ENCODE data around the gene DNAJA2.

The DNAJA2 gene

GRCh38 chr16:46997844-46998243 is 24.4 kb upstream of the DNAJA2 start:
- H3K27me3 ChIP-seq (ENCODE audit: control insufficient read depth, insufficient read depth, low read length): peaks cover 4% of the 10 kb centered on the region
- no peaks in the 10 kb centered on the region for H3K36me3 ChIP-seq (ENCODE audit: insufficient read depth, low read length)
- no peak overlapping the region for H3K4me2 ChIP-seq (ENCODE audit: low read length)
- no peaks in the 10 kb centered on the region for H3K4me1 ChIP-seq (ENCODE audit: control insufficient read depth, insufficient read depth, low read length)
- H3K4me3 ChIP-seq (ENCODE audit: low read length): no peak overlapping the region
- no peaks in the 10 kb centered on the region for H3K9me3 ChIP-seq (replicated peaks; ENCODE audit: low read length)
- no peak overlapping the region for H3K9ac ChIP-seq (ENCODE audit: low read depth, low read length)

DNA sequence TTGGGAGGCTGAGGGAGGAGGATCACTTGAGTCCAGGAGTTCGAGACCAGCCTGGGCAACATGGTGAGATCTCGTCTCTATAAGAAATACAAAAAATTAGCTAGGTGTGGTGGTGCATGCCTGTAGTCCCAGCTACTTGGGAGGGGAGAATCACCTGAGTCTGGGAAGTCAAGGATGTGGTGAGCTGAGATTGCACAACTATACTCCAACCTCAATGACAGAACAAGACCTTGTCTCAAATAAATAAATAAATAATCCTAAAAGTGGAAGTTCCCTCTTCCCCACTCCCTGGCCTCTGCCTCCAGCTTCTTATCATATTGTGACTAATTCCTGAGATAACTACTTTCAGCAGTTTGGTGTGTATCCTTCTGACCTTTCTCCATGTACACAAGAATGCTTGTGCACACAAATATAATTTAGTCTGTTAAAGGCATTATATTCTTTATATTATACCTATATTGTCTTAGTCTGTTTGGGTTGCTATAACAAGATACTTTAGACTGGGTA is 23.5 kb upstream of the DNAJA2 start:
- H3K36me3 ChIP-seq (ENCODE audit: insufficient read depth, low read length): no peaks in the 10 kb centered on the region
- no peak overlapping the region for H3K4me2 ChIP-seq (ENCODE audit: low read length)
- no peak overlapping the region for H3K9ac ChIP-seq (ENCODE audit: low read depth, low read length)
- no peaks in the 10 kb centered on the region for H3K4me1 ChIP-seq (ENCODE audit: control insufficient read depth, insufficient read depth, low read length)
- no peaks in the 10 kb centered on the region for H3K9me3 ChIP-seq (replicated peaks; ENCODE audit: low read length)
- H3K27me3 ChIP-seq (ENCODE audit: control insufficient read depth, insufficient read depth, low read length): peaks cover 4% of the 10 kb centered on the region
- H3K4me3 ChIP-seq (ENCODE audit: low read length): no peak overlapping the region

GRCh38 chr16:46996391-46996790 is 22.9 kb upstream of the DNAJA2 start:
- Histone ChIP-seq H3K4me3 (ENCODE audit: low read length) (no peak overlapping the region), H3K27me3 (ENCODE audit: control insufficient read depth, insufficient read depth, low read length) (peaks cover 4% of the 10 kb centered on the region), H3K36me3 (ENCODE audit: insufficient read depth, low read length) (no peaks in the 10 kb centered on the region), H3K4me1 (ENCODE audit: control insufficient read depth, insufficient read depth, low read length) (no peaks in the 10 kb centered on the region), H3K4me2 (ENCODE audit: low read length) (no peak overlapping the region), H3K9ac (ENCODE audit: low read depth, low read length) (no peak overlapping the region), H3K9me3 (replicated peaks; ENCODE audit: low read length) (no peaks in the 10 kb centered on the region)

DNA sequence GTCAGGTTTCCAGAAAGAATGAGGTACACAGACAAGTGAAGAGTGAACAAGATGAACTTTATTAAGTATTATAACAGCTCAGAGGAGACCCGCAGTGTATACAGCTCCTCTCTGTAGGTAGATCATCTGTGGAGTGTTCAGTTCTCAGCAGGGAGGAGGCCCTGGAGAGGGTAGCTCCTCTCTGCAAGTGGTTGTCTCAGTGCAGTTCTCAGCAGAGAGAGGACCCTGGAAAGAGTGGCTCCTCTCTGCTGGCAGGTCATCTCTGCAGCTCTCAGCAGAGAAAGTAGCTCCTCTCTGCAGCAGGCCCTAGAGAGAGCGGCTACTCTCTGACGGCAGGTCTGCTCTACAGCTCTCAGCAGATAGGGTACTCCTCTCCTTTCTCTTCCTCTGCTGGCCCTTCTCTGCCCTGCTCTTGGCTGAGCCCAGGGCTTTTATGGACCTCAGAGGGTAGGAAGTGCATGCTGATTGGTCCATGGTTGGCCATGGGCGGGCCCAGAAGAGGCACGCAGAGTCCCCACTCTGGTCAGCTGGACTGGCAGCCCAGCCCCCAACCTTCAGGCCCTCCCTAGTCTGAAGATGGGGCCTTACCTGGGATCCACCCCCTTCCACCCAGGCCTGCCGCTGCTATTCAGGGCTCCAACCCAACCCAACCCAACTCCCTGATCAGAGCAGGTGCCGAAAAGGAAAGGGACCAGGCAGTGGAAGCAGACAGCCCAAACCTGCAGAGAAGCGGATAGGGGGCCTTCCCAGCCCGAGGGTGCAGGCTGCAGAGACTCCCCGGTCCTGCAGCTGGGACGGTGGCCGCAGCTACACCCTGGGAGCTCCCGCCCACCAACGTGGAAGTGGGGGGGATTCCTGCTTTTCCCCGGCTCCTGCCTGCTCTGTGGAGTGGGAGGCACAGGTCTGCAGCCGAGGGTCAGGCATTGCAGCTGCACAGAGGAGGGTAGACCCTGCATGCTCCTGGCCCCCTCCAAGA is 18.5 kb upstream of the DNAJA2 start:
- no peak overlapping the region for H3K4me2 ChIP-seq (ENCODE audit: low read length)
- H3K36me3 ChIP-seq (ENCODE audit: insufficient read depth, low read length): no peaks in the 10 kb centered on the region
- no peak overlapping the region for H3K9ac ChIP-seq (ENCODE audit: low read depth, low read length)
- no peak overlapping the region for H3K4me3 ChIP-seq (ENCODE audit: low read length)
- H3K9me3 ChIP-seq (replicated peaks; ENCODE audit: low read length): no peaks in the 10 kb centered on the region
- peaks cover 4% of the 10 kb centered on the region for H3K27me3 ChIP-seq (ENCODE audit: control insufficient read depth, insufficient read depth, low read length)
- H3K4me1 ChIP-seq (ENCODE audit: control insufficient read depth, insufficient read depth, low read length): no peaks in the 10 kb centered on the region

- Histone ChIP-seq H3K4me1 (ENCODE audit: control insufficient read depth, insufficient read depth, low read length) (no peaks in the 10 kb centered on the region), H3K4me2 (ENCODE audit: low read length) (no peak overlapping the region), H3K27me3 (ENCODE audit: control insufficient read depth, insufficient read depth, low read length) (no peaks in the 10 kb centered on the region), H3K9me3 (replicated peaks; ENCODE audit: low read length) (no peaks in the 10 kb centered on the region), H3K9ac (ENCODE audit: low read depth, low read length) (no peak overlapping the region), H3K36me3 (ENCODE audit: insufficient read depth, low read length) (no peaks in the 10 kb centered on the region), H3K4me3 (ENCODE audit: low read length) (no peak overlapping the region)
These were observed 13.4 kb upstream of the DNAJA2 start for GRCh38 chr16:46986896-46987295.

DNA sequence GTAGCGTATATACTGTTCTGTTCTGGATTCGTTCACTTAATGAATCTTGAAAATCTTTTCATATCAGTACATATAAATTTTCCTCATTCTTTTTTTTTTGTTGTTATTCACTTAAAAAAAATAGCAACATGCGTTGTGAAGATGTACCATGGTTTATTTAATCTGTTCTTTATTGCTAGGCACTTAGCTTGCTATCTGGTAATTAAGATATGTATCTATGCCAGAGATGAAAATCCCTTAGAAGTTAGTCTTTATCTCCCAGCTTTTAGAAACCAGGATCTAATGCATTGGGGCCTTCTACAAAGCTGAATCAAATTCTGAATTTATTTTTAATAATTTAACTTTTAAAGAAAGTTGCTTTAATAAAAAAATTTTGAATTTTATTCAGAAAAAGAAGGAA is 13.0 kb upstream of the DNAJA2 start:
- no peak overlapping the region for H3K9ac ChIP-seq (ENCODE audit: low read depth, low read length)
- H3K9me3 ChIP-seq (replicated peaks; ENCODE audit: low read length): no peaks in the 10 kb centered on the region
- H3K4me2 ChIP-seq (ENCODE audit: low read length): no peak overlapping the region
- H3K27me3 ChIP-seq (ENCODE audit: control insufficient read depth, insufficient read depth, low read length): no peaks in the 10 kb centered on the region
- no peaks in the 10 kb centered on the region for H3K36me3 ChIP-seq (ENCODE audit: insufficient read depth, low read length)
- no peak overlapping the region for H3K4me3 ChIP-seq (ENCODE audit: low read length)
- H3K4me1 ChIP-seq (ENCODE audit: control insufficient read depth, insufficient read depth, low read length): no peaks in the 10 kb centered on the region

GRCh38 chr16:46982335-46982734 is 8.9 kb upstream of the DNAJA2 start:
- Histone ChIP-seq H3K4me3 (ENCODE audit: low read length) (no peak overlapping the region), H3K4me1 (ENCODE audit: control insufficient read depth, insufficient read depth, low read length) (no peaks in the 10 kb centered on the region), H3K4me2 (ENCODE audit: low read length) (no peak overlapping the region), H3K27me3 (ENCODE audit: control insufficient read depth, insufficient read depth, low read length) (no peaks in the 10 kb centered on the region), H3K9me3 (replicated peaks; ENCODE audit: low read length) (no peaks in the 10 kb centered on the region), H3K36me3 (ENCODE audit: insufficient read depth, low read length) (no peaks in the 10 kb centered on the region), H3K9ac (ENCODE audit: low read depth, low read length) (no peak overlapping the region)

DNA sequence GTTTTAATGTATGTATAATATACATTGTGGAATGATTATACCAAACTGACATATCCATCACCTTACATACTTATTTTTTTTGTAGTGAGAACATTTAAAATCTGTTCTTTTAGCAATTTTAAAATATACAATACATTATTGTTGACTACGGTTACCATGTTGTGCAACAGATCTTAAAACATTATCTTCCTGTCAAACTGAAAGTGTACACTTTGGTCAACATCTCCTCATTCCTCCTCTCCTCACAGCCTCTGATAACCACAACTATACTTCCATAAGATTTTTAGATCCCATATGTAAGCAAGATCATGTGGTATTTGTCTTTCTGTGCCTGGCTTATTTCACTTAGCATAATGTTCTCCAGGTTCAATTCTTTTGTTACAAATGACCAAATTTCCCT is 7.5 kb upstream of the DNAJA2 start:
- H3K4me1 ChIP-seq (ENCODE audit: control insufficient read depth, insufficient read depth, low read length): no peaks in the 10 kb centered on the region
- no peaks in the 10 kb centered on the region for H3K9me3 ChIP-seq (replicated peaks; ENCODE audit: low read length)
- no peaks in the 10 kb centered on the region for H3K27me3 ChIP-seq (ENCODE audit: control insufficient read depth, insufficient read depth, low read length)
- no peak overlapping the region for H3K4me3 ChIP-seq (ENCODE audit: low read length)
- H3K4me2 ChIP-seq (ENCODE audit: low read length): no peak overlapping the region
- no peaks in the 10 kb centered on the region for H3K36me3 ChIP-seq (ENCODE audit: insufficient read depth, low read length)
- H3K9ac ChIP-seq (ENCODE audit: low read depth, low read length): no peak overlapping the region

DNA sequence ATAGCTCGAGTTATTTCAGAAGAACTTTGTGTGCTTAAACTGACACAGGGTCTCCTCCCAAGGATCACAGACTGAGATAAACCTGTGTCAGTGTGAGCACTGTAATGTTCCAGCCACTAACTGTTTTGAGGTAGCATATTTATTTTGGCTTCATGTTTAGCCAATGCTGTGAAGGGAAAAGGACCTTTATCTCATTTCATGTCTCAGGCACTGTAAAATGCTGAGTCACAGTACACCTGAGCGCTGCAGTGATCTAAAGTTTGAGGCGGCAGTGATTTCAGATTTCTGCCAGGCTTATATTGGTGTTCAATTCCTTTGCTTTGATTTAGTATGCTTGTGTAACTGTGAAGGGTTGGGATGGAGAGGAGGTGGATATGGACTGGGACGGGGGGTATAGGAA is 3.1 kb upstream of the DNAJA2 start:
- Histone ChIP-seq H3K9ac (ENCODE audit: low read depth, low read length) (no peak overlapping the region), H3K4me2 (ENCODE audit: low read length) (no peak overlapping the region), H3K27me3 (ENCODE audit: control insufficient read depth, insufficient read depth, low read length) (no peaks in the 10 kb centered on the region), H3K9me3 (replicated peaks; ENCODE audit: low read length) (no peaks in the 10 kb centered on the region), H3K4me3 (ENCODE audit: low read length) (no peak overlapping the region), H3K36me3 (ENCODE audit: insufficient read depth, low read length) (no peaks in the 10 kb centered on the region), H3K4me1 (ENCODE audit: control insufficient read depth, insufficient read depth, low read length) (peaks cover 15% of the 10 kb centered on the region)

- Histone ChIP-seq H3K4me3 (ENCODE audit: low read length) (no peak overlapping the region), H3K9me3 (replicated peaks; ENCODE audit: low read length) (no peaks in the 10 kb centered on the region), H3K27me3 (ENCODE audit: control insufficient read depth, insufficient read depth, low read length) (no peaks in the 10 kb centered on the region), H3K4me1 (ENCODE audit: control insufficient read depth, insufficient read depth, low read length) (peaks cover 15% of the 10 kb centered on the region), H3K36me3 (ENCODE audit: insufficient read depth, low read length) (peaks cover under 1% of the 10 kb centered on the region), H3K9ac (ENCODE audit: low read depth, low read length) (no peak overlapping the region), H3K4me2 (ENCODE audit: low read length) (no peak overlapping the region)
These were observed 2.5 kb upstream of the DNAJA2 start for GRCh38 chr16:46975908-46976470.

GRCh38 chr16:46975165-46975564 is 1.7 kb upstream of the DNAJA2 start:
- peaks cover 6% of the 10 kb centered on the region for H3K36me3 ChIP-seq (ENCODE audit: insufficient read depth, low read length)
- H3K4me2 ChIP-seq (ENCODE audit: low read length): no peak overlapping the region
- H3K4me1 ChIP-seq (ENCODE audit: control insufficient read depth, insufficient read depth, low read length): peaks cover 15% of the 10 kb centered on the region
- H3K9ac ChIP-seq (ENCODE audit: low read depth, low read length): no peak overlapping the region
- no peaks in the 10 kb centered on the region for H3K27me3 ChIP-seq (ENCODE audit: control insufficient read depth, insufficient read depth, low read length)
- H3K4me3 ChIP-seq (ENCODE audit: low read length): no peak overlapping the region
- no peaks in the 10 kb centered on the region for H3K9me3 ChIP-seq (replicated peaks; ENCODE audit: low read length)

Measured in skeletal muscle satellite cell (primary cell).